DOHH2 (cell line): ENCODE measurements around the gene SLC2A13.
"Not testable (repeated sequence)": the region's sequence is repeated elsewhere in the genome, so short reads cannot be mapped to it uniquely, and the experiment has no call there.

Experiments
- H3F3A ChIP-seq: fragments of 200-600 bp; sonication (generic), shearing (Covaris generic); 2 replicates; pipeline ENCODE4 v1.6.0; 2016; ENCODE audit warnings: antibody characterized with exemption, mild to moderate bottlenecking; ENCODE audit not compliant: control insufficient read depth, insufficient read depth
- H3K27ac ChIP-seq: fragments of 200-600 bp; sonication (generic); 2 replicates; pipeline ENCODE4 v1.5.1; 2014; ENCODE audit warnings: low read depth, mild to moderate bottlenecking, low read length, moderate library complexity
- H3K27me3 ChIP-seq: fragments of 200-600 bp; sonication (generic); 2 replicates; pipeline ENCODE4 v1.6.1; 2014; ENCODE audit warnings: mild to moderate bottlenecking, low read length, mixed read lengths; ENCODE audit not compliant: control insufficient read depth
- H3K36me3 ChIP-seq: fragments of 200-600 bp; sonication (generic); 2 replicates; pipeline ENCODE4 v1.6.1; 2014; ENCODE audit warnings: mild to moderate bottlenecking, low read length, moderate library complexity, mixed read lengths; ENCODE audit not compliant: control insufficient read depth
- H3K4me1 ChIP-seq: fragments of 200-600 bp; sonication (generic); 2 replicates; pipeline ENCODE4 v1.6.1; 2014; ENCODE audit warnings: mild to moderate bottlenecking, low read length, mixed read lengths; ENCODE audit not compliant: control insufficient read depth
- H3K4me2 ChIP-seq: fragments of 200-600 bp; sonication (generic); 2 replicates; pipeline ENCODE4 v1.6.0; 2014; ENCODE audit warnings: mild to moderate bottlenecking, low read length, moderate library complexity
- H3K4me3 ChIP-seq: fragments of 200-600 bp; sonication (generic); 2 replicates; pipeline ENCODE4 v1.5.1; 2014; ENCODE audit warnings: mild to moderate bottlenecking, low read length, mixed read lengths
- H3K79me2 ChIP-seq: fragments of 200-600 bp; sonication (generic); 2 replicates; pipeline ENCODE4 v1.6.1; 2014; ENCODE audit warnings: mild to moderate bottlenecking, low read length, mixed read lengths; ENCODE audit not compliant: control insufficient read depth
- H3K9me2 ChIP-seq: fragments of 200-600 bp; sonication (generic); replicated peaks from 2 replicates; pipeline ENCODE4 v1.6.1; 2014; ENCODE audit warnings: mild to moderate bottlenecking, low read length, mixed read lengths; ENCODE audit not compliant: control insufficient read depth
- H3K9me3 ChIP-seq: fragments of 200-600 bp; sonication (generic); 2 replicates; pipeline ENCODE4 v1.6.1; 2014; ENCODE audit warnings: antibody characterized with exemption, low read length, mixed read lengths; ENCODE audit not compliant: control insufficient read depth, insufficient read depth
- H4K20me1 ChIP-seq: fragments of 200-600 bp; sonication (generic); 2 replicates; pipeline ENCODE4 v1.6.0; 2014; ENCODE audit warnings: low read depth, mild to moderate bottlenecking, antibody characterized with exemption, low read length, moderate library complexity; ENCODE audit not compliant: control insufficient read depth, insufficient read depth
- CTCF ChIP-seq: fragments of 200-600 bp; sonication (generic); IDR thresholded peaks from one replicate; pipeline ENCODE4 v1.5.1; 2014; ENCODE audit warnings: antibody characterized with exemption, mild to moderate bottlenecking, low read depth, low read length; ENCODE audit not compliant: poor library complexity, severe bottlenecking
- EZH2phosphoT487 ChIP-seq: fragments of 200-600 bp; sonication (generic); IDR thresholded peaks from 2 replicates; pipeline ENCODE4 v1.6.1; 2017; ENCODE audit warnings: borderline replicate concordance, mild to moderate bottlenecking, antibody characterized with exemption, low read length, moderate library complexity, mixed read lengths

The SLC2A13 gene

GRCh38 chr12:39902821-39903220 is 203.1 kb downstream of the SLC2A13 start:
- H3K9me3 ChIP-seq, result no peaks in the 10 kb centered on the region
- no peaks in the 10 kb centered on the region for H3K27me3 ChIP-seq
- no peaks in the 10 kb centered on the region for H3F3A ChIP-seq
- H3K79me2 ChIP-seq, result no peaks in the 10 kb centered on the region
- no peak overlapping the region for H3K4me3 ChIP-seq
- no peak overlapping the region for H3K27ac ChIP-seq
- no peak for TF ChIP-seq CTCF
- no peak for TF ChIP-seq EZH2phosphoT487
- H3K9me2 ChIP-seq, result no peaks in the 10 kb centered on the region
- no peaks in the 10 kb centered on the region for H3K4me1 ChIP-seq
- no peaks in the 10 kb centered on the region for H4K20me1 ChIP-seq
- no peak overlapping the region for H3K4me2 ChIP-seq
- H3K36me3 ChIP-seq, result no peaks in the 10 kb centered on the region

- Histone ChIP-seq H3K79me2 (no peaks in the 10 kb centered on the region), H3K4me1 (no peaks in the 10 kb centered on the region), H3K9me2 (no peaks in the 10 kb centered on the region), H3K27me3 (no peaks in the 10 kb centered on the region), H3K27ac (no peak overlapping the region), H3K9me3 (peaks cover 5% of the 10 kb centered on the region; the same call in 1 of the 2 replicates), H3K4me3 (no peak overlapping the region), H3K36me3 (no peaks in the 10 kb centered on the region), H3K4me2 (no peak overlapping the region), H3F3A (peaks cover 9% of the 10 kb centered on the region), H4K20me1 (no peaks in the 10 kb centered on the region)
- TF ChIP-seq EZH2phosphoT487, result no peak
- TF ChIP-seq CTCF, result no peak
Observed at GRCh38 chr12:39897315-39897714, 208.6 kb downstream of the SLC2A13 start.

- not testable (repeated sequence) for H4K20me1 ChIP-seq, H3F3A ChIP-seq, H3K27ac ChIP-seq, H3K4me3 ChIP-seq, H3K27me3 ChIP-seq, H3K9me2 ChIP-seq, H3K9me3 ChIP-seq, H3K79me2 ChIP-seq, H3K4me1 ChIP-seq, H3K36me3 ChIP-seq, H3K4me2 ChIP-seq
Observed at GRCh38 chr12:39893388-39893787, 212.5 kb downstream of the SLC2A13 start.

- no peaks in the 10 kb centered on the region for H3K79me2 ChIP-seq
- TF ChIP-seq EZH2phosphoT487 (no peak), CTCF (no peak)
- H3K4me2 ChIP-seq, result no peak overlapping the region
- H3F3A ChIP-seq, result peaks cover 9% of the 10 kb centered on the region
- H3K4me1 ChIP-seq, result no peaks in the 10 kb centered on the region
- H3K9me2 ChIP-seq, result no peaks in the 10 kb centered on the region
- no peaks in the 10 kb centered on the region for H3K27me3 ChIP-seq
- H3K36me3 ChIP-seq, result no peaks in the 10 kb centered on the region
- H3K9me3 ChIP-seq, result peaks cover 5% of the 10 kb centered on the region; the same call in 1 of the 2 replicates
- no peaks in the 10 kb centered on the region for H4K20me1 ChIP-seq
- H3K4me3 ChIP-seq, result no peak overlapping the region
- H3K27ac ChIP-seq, result no peak overlapping the region
Observed at GRCh38 chr12:39892146-39892545, 213.7 kb downstream of the SLC2A13 start.
